Activated T-helper 1 cell treated with Interleukin-2 at 50 U/mL for 16 hours (primary cell): ENCODE data around the gene HTR5A.
"Not testable (repeated sequence)": the region's sequence is repeated elsewhere in the genome, so short reads cannot be mapped to it uniquely, and the experiment has no call there.

Experiments
- DNase-seq: peaks from one replicate; pipeline ENCODE4 v3.0.0-alpha.2; 2020; ENCODE audit warnings: low read depth

Gene HTR5A

DNA sequence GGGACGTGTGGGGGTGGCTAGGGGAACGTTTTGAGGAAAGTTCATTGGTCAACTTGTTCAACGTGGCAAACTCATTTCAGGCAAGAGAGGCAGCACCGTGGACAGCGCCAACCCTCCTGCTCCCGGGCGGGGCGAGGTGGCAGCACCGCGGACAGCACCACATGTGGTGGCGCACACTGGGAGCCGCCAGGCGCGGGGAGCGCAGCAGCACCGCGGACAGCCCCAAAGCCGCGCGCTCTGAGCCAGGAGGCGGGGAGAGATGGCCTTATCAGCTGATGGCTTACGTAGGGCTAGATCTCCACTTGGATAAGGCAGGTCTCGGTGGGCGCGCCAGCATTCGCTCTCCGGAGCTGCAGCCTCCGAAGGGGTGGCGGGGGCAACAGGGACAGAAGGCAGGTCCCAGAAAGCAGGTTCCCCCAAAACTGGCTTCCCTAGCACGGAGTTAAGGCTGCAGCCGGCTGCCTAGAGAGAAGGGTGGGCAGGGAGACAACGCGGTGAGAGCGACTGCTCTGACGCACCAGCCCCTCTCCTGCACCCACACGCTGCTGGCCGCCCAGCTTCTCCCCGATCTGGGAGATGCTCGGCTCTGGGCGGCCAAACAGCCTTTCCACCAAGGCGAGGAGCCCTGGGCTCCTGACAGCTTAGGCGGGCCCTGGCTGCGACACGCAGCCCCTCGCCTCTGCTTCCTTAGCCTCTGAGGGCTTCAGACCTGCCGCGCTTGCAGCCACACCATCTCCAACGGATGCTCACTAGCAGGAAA lies at the start of gene HTR5A:
Gene HTR5A (plus strand): TSS at position 333 of the 760 bp plus-strand sequence. CDS start 576 bp downstream, outside the sequence.
- peak; percentile 43 for DNase-seq

DNA sequence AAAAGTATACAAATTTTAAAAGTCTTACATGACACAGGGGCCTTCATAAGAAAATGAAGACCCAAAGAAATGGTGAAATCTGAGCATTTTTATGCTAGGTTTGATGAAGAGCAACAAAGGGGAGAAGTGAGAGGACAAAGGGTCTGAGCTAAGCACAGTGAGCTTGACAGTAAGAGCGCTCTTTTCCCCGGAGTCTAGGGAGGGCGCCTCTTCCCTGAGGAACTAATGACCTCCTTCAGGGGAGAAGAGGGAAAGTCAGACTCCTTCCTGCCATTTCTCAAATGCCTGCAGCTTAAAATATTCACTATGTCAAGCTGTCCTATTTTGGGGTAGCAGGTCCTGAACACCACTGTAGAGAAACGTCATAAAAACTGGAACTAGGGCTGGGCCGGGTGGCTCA lies 49.1 kb upstream of the HTR5A start:
- DNase-seq = no peak

DNA sequence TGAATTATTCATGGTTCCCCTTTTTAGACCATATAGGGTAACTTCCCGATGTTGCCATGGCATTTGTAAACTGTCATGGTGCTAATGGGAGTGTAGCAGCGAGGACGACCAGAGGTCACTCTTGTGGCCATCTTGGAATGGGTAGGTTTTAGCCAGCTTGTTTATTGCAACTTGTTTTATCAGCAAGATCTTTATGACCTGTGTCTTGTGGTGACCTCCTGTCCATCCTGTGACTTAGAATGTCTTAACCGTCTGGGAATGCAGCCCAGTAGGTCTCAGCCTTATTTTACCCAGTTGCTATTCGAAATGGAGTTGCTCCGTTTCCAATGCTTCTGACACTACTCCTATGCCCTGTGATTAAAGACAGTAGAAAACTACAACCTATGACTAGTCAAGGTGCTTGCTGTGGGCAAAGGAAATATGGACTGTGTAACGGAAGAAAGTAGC lies 48.4 kb upstream of the HTR5A start:
- DNase-seq = no peak

DNA sequence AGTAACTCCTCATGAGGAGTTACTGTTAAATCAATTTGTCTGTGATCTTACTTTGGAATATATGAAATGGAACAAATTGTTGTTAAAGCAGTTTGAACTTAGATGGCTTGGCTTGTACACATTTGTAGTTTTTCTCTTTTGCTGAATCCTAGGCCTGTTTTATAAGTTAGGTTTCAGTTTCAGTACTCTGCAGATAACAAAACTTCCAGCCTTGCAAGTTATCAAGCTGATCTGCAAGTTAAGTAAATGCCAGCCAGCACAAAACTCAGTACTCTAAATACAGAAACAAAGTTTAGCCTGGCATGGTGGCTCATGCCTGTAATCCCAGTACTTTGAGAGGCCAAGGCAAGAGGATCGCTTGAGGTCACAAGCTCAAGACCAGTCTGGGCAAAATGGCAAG lies 42.2 kb upstream of the HTR5A start:
- no peak for DNase-seq

DNA sequence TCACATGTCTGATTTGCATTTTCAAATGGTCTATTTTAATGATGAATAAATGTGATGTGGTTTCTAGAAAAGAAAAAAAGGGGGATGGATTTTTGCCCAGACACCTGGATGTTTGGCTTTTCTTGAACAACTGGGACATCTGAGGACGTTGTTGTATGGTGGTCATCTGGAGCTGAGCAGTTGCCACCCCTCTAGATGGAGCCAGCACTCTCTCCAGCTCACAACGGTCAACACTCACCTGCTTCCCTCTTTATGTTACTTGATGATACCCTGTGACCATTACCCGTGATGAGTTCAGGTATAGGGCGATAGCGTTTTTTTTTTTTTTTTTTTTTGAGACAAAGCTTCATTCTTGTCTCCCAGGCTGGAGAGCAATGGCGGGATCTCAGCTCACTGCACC lies 37.1 kb upstream of the HTR5A start:
- DNase-seq = no peak

DNA sequence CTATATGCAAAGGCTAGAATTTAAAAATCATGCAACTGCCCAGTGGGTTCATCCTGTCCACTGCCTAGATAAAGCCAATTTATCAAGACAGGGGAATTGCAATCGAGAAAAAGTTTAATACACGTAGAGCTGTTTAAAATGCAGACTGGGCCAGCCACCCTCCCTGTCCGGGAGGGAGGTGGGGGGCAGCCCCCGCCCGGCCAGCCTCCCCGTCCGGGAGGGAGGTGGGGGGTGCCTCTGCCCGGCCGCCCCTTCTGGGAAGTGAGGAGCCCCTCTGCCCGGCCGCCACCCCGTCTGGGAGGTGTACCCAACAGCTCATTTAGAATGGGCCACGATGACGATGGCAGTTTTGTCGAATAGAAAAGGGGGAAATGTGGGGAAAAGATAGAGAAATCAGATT lies 35.6 kb upstream of the HTR5A start:
- not testable (repeated sequence) for DNase-seq

DNA sequence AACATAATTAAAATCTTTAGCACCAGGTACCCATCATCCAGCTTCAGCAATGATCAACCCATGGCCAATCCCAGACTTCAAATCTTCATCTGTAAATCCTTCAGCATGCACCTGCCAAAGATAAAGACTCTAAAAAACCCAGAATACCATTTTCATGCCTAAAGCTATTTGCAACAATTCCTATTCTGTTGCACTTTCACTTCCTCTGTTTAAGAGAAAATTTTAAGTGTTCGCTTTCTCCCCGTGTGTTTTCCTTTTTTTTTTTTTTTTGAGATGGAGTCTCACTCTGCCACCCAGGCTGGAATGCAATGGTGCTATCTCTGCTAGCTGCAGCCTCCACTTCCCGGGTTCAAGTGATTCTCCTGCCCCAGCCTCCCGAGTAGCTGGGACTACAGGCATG lies 31.8 kb upstream of the HTR5A start:
- no peak for DNase-seq

DNA sequence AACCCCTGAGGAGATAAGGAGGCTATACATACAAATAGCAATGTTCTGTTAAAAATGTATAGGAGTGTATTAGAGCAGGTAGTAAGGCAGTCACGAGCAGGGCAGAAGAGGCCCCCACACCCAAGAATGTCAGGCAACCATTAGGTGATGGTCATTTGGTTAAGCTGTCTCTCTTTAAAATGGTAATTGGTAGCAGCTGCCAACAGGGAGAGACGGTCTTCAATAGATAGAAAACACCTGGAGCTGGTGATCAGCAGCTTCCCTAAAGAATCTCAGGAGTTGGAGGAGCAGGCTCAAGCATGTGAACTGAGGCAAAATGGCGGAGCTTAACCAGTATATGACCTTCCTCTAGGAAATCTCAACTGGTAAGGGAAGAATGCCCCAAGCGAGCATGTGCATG lies 26.4 kb upstream of the HTR5A start:
- DNase-seq = no peak

DNA sequence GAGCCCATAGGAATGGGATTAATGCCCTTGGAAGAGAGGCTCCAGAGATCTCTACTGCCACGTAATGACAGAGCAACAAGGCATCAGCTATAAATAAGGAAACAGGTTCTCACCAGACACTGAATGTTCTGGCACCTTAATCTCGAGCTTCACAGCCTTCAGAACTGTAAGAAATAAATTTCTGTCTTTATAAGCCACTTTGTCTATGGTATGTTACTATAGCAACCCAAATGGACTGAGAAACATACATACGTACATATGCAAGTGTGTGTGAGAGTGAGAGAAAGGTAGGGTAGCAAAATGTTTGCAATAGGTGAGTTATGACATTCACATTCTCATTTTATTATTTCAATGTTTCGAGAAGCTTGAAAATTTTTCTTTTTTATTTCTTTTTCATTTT lies 22.1 kb upstream of the HTR5A start:
- no peak for DNase-seq

DNA sequence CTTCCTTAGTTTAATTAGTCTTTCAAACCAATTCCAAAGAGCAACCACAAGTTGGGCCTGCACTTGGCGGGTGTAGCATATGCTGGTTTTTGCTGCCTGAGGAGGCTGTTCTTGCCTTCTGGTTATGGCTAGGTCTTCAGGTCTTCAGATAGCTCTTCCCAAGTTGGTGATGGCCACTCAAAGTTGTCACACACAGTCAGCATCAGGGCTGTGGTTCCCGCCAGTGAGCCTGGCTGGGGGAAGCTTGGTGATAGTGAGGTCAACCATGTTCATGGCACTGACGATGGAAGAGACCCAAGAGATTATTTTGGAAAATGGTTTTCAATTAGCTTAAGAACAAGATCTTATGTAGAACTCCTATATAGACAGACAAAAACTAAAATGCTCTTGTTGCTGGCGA lies 18.8 kb upstream of the HTR5A start:
- no peak for DNase-seq

DNA sequence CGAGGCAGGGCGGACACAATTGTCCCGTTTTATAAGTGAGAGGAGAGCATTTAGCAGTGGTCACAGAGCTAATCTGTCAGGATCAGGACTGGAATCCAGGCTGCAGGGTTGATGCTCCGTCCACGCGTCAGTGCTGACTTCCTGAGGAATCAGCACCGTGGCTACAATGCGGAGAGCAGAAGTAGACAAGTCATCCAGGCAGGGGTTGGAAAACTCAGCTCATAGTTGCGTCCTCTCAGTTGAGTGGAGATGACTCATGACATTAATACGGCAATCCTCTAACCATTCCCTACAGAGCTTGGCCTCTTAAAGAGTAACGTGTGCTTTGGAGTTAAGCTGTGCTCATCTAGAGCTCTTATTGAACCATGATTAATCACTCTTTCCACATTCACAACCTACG lies 17.1 kb upstream of the HTR5A start:
- DNase-seq = no peak

DNA sequence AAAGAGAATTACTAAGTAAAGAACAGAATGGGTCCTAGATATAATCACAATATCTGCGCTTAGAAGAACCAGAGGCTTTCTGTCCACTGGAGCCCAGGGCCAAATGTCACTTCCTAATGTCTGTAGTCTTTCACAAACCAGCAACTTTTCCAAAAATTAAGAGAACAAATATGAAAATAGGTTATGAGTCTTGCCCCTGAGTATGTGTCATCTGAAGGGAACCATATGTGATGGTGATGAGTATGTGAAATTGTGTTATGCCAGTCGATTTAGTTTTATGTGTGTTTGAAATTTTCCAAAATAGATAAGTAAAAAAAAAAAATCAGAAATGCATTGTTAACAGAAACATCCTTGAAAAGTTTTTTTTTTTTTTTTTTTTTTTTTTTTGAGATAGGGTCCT lies 15.4 kb upstream of the HTR5A start:
- DNase-seq = no peak

DNA sequence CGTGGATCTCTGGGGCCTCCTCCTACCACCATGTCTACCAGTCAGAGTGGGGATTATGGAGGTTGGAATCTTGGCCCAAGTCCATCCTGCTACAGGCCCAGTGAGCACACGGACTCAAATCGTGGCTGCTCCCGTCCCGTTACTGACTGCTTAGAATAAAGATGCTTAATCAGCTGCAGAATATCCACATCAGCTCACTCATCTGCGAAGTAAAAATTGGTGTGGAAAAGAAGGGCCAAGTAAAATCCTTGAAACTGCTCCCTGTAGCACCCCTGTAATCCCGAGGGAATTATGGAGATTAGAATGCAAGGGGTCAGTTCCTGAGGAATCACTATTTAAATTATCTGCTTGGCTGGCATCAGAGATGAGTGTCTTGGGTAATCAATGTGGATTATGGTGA lies 13.0 kb upstream of the HTR5A start:
- DNase-seq = no peak

DNA sequence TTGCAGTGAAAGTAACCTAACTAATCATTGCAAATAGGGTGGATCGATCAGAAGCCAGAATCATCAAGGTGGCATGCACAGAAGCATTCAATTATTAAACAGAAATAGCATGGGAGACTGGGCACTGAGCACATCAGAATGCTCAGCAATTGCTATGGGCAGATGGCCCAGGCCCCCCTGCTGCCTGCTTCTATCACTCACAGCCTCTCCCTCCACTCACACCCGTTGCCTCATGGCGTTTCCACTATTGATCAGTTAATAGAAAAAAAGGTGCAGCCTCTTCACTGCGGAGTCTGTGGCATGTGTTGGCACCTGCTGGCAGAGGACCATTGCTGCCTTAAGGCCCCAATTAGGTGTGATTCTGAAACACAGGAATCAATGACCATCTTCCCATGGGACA lies 11.2 kb upstream of the HTR5A start:
- DNase-seq = no peak

DNA sequence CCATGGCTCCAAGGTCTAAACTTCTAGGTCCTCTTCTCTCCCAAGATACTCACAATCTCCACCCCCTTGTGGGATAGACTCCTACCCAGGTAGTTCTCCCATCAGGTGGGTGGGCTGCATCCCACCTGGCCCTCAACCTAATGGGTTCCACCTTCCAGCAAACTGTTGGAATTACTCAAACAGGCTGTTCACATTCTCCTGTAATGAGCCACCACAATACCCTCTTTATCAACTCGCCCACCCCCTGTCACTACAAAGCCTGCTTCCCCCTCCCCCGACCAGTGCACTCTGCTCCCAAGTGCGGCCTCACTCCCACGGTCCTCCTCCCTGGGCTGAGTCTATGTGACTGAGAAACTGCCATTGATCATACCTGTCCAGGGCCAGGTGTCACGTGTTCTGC lies 10.4 kb upstream of the HTR5A start:
- no peak for DNase-seq

DNA sequence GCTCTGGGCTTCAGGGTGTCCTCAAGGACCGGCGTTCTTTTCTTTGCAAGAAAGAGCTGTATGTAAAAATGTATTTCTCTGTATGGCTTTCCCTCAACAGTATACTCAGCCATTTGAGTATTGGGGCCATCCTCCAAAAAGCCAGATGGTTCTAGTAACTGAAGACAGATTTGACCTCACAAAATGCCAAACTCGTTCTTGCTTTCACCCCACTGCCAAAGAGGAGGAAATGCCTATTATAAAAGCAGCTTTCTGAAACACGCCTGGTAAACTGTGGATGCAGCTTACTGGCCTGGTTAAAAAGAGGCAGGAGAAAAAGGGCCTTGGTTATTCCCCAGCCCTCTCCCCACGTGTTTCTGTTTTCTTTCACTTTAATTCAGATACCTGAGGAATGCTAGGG lies 7.7 kb upstream of the HTR5A start:
- no peak for DNase-seq

DNA sequence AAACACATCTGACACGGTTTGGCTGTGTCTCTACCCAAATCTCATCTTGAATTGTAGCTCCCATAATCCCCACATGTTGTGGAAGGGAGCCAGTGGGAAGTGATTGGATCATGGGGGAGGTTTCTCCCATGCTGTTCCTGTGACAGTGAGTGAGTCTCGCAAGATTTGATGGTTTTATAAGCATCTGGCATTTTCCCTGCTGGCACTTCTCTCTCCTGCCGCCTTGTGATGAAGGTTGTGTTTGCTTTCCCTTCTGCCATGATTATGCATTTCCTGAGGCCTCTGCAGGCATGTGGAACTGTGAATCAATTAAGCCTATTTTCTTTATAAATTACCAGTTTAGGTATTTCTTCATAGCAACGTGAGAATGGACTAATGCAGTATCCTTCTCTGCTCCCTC lies 5.9 kb upstream of the HTR5A start:
- no peak for DNase-seq

DNA sequence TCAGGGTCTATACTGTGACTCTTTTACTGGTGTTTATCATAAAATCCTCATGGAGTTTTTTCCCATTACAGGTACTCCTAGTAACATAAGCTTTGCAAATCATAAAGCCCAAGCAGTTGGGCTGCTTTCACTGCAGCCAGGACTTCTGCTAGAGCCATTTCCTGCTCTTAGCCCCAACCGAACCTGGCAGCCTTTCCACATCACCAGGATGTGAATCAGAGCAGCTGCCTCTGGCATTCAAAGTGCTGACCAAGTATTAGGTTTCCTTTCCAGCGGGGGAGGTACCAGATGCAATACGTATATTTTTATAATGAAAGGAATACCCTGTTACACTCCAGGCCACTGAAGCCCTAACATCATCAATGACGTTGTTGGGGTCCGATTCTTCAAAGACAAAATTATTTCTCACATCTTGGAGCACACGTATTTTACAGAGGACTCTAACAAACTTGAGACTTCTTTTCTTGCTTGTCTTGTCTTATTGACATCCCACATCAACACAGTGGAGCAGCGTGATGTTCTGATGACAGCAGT lies 3.6 kb upstream of the HTR5A start:
- DNase-seq = no peak

DNA sequence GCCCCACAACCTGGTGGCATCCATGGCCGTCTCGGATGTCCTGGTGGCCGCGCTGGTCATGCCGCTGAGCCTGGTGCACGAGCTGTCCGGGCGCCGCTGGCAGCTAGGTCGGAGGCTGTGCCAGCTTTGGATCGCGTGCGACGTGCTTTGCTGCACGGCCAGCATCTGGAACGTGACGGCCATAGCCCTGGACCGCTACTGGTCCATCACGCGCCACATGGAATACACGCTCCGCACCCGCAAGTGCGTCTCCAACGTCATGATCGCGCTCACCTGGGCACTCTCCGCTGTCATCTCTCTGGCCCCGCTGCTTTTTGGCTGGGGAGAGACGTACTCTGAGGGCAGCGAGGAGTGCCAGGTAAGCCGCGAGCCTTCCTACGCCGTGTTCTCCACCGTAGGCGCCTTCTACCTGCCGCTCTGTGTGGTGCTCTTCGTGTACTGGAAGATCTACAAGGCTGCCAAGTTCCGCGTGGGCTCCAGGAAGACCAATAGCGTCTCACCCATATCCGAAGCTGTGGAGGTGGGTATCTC lies 1.1 kb downstream of the HTR5A start:
- no peak for DNase-seq

DNA sequence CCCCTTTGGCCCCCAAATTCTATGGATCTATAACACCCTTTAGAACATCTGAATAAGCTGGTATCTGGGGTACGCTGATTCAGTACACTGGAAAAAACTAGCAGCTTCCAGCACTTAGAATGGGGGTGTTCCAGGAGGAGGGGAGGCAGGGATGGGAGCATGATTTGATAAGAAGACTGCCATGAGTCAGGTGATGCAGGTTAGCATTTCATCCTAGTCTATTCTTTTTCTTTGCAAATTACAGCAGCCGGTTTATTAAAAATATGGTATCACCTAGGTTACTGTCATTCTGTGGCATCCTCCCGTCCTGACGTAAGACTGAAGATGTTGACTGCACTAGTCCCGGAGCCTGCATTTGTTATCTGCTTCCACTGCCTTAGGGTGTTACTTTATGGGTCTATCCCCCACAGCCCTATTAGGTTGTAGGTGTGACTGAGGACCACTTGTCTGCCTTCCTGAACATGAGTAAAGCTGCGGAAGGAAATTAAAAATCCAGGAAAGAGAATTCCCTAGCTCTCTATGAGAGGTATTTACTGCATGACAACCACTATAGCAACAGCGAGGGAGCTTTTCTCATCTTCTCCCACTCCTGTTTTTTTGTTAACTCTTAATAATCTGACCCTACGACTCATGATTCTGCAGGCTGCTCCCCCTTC lies 1.9 kb downstream of the HTR5A start:
- no peak for DNase-seq

DNA sequence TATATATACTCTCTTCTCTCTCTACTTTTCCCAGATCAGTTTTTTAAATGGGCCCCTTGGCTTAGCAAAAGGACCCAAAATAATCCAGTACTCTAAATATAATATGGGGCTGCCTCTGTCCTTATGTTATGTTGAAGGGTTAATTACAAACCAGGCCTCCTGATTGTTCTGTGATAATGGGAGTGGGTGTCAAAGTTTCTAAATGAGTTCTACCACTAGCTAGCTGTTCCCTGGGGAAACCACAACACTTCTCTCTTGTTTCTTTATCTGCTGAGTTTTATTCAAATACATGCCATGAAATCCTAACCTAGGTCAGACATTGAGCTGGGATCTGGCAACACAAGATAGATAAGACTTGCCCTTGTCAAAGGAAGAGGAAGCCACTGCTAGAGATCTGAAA lies 3.8 kb downstream of the HTR5A start:
- no peak for DNase-seq

DNA sequence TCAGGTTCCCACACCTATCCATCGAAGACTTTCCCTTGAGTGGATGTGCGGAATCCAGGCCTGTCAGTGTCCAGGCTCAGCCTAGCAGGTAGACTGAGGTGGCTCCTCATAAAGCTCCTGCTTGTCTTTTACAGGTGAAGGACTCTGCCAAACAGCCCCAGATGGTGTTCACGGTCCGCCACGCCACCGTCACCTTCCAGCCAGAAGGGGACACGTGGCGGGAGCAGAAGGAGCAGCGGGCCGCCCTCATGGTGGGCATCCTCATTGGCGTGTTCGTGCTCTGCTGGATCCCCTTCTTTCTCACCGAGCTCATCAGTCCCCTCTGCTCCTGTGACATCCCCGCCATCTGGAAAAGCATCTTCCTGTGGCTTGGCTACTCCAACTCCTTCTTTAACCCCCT lies 13.9 kb downstream of the HTR5A start:
- no peak for DNase-seq

DNA sequence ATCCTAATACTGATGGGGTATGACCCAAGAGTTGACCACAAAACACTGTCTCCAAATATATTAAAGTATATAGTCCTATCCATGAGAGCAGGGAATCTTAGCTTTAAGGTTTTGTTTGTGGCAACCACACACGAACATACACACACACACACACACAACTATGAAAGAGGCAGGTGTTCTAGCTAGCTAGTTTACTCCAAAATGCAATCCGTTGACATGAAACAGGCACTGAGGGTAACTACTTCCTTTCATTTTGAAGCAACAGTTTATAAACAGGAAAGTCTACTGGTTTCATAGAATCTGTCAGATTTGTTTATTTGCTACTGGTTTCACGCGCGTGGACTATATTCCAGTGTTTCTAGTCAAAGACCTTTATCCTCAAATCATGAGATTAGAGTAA lies 14.8 kb downstream of the HTR5A start:
- no peak for DNase-seq
